GM21825 (cell line): ENCODE measurements around the gene LENG9.

ENCODE experiments used
- ATAC-seq: cut with Tn5 transposase; IDR thresholded peaks from one replicate; pipeline ENCODE4 v1.9.1; 2021; ENCODE audit warnings: mild to moderate bottlenecking, moderate library complexity; ENCODE audit not compliant: unreplicated experiment

The LENG9 gene

DNA sequence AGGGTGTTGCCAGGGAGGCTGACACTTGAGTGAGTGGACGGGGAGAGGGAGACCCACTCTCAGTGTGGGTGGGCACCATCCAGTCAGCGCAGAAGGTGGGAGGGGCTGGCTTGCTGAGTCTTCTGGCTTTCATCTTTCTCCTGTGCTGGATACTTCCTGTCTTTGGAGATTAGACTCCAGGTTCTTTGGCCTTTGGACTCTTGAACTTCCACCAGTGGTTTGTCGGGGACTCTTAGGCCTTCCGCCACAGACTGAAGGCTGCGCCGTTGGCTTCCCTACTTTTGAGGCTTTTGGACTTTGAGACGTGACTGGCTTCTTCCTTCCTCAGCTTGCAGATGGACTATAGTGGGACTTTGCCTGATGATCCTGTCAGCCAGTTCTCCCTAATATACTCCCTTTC is 18.8 kb downstream of the LENG9 start:
- no peak for ATAC-seq

DNA sequence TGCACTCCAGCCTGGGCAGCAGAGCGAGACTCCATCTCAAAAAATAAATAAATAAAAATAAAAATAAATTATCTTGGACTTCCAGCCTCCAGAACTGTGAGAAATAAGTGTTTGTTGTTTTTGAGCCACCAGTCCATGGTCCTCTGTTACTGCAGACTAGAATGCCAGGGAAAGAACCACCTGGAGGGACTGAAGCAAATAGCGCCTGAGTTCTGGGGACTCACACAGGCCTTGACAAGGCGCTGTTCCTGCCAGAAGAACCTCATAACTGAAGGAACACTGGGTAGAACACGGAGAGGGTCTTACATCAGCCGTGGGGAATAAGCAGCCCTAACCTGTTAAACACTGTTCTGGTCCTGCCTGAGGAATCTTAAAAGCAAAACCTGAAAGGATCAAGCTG is 22.9 kb downstream of the LENG9 start:
- ATAC-seq, result no peak

DNA sequence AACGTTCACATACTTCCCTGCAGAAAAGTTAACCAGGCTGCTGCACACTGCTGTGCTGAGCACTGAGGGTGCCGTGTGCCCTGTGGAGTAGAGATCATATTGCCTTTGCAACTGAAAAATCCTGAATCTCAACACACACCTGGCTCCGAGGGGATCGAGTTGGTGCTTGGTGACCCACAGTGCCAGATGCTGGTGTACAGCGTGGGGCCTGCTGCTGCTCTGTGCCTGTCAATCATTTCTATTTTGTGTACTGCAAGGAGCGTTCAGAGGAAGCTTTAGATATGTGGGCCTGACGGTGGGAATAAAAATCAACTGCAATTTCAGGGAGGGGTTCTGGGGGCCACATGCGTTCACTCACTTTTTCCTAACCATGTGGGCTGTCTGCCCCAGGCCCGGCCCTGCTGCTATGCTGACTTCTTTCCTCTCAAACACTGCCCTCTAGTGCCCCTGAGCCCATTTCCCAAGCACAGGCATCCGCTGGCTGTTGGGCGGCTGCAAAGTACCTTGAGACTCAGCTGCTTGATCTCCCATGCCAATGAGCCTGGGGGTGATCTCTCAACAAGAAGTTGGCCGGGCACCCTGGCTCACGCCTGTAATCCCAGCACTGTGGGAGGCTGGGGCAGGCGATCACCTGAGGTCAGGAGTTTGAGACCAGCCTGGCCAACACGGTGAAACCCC is 24.3 kb downstream of the LENG9 start:
- no peak for ATAC-seq

DNA sequence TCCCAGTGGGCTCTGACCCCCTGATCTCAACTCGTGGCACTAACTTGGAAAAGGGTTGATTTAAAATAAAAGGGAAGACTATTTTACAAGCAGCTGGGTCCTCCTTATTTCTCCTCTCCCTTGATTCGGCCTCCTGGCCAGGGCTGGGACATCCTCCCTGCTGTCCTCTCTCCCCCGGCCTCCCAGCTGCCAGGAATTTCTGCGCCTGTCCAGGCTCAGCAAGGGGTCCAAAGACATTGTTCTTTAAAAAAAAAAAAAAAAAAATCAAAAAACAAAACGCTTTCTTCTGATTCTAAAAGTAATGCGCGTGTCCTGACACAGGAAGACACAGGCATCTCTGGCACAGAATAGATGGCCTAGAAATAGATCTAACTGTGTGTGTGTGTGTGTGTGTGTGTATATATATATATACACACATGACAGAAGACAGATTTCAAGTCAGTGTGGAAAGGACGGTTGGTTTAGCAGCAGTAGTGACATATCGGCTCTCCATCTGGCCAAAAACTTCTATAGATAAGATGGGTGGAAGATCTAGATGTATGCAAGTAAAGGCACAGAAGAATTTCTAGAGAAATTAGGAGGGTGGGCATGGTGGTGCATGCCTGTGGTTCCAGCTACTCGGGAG is 26.8 kb downstream of the LENG9 start:
- no peak for ATAC-seq

DNA sequence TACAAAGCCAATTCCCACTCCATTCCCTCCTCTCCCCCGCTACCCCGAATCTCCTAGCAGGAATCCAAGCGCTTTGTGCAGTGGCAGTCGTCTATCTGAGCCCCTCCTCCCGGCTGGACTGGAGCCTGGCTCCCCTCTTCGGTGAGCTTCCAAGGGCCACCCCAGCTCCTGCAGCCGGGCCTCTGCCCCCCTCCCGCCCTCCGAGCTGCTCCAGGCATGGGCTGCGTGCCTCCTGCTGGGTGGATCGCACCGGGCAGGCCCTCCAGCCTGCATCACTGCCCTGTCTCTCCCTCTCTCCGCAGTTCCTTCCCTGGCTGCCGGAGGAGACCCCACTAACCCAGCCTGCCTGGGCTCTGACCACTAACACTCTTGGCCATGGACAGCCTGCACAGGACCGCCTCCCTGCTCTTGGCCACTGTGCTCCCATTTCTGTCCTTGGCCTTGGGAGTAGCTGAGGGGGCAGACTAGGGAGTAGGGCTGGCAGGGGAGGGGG is 27.5 kb downstream of the LENG9 start:
- no peak for ATAC-seq

DNA sequence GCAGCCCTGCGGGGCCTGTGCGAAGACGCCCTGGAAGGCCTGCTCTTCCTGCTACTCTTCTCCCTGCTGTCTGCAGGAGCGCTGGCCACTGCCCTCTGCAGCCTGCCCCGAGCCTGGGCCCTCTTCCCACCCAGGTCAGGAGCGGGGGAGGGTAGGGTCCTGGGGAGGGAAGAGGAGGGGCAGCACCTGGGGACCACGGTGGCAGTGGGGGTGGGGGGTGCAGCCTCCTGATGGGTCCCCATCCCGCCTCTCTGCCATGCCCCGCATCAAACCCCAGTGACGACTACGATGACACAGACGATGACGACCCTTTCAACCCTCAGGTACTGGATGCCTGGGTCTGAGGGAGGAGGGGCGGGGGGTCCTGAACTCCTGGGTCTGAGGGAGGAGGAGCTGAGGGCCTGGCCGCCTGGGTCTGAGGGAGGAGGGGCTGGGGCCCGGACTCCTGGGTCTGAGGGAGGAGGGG is 28.0 kb downstream of the LENG9 start:
- ATAC-seq, result no peak

DNA sequence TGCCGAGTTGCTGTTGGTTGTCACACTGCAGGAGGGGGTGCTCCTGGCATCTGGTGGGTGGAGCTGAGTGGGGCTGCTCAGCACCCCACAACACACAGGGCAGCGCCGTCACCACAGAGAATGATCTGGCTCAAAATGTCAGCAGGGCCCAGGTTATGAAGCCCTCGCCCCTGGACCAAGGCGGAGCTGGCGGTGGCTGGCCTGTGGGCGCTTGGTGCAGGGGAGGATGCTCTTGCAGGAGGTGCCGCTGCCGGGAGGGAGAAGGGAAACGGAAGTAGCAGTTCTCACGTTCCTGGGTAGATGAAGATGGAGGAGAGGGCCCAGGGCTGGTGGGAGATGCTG is 28.7 kb downstream of the LENG9 start:
- ATAC-seq, result no peak

DNA sequence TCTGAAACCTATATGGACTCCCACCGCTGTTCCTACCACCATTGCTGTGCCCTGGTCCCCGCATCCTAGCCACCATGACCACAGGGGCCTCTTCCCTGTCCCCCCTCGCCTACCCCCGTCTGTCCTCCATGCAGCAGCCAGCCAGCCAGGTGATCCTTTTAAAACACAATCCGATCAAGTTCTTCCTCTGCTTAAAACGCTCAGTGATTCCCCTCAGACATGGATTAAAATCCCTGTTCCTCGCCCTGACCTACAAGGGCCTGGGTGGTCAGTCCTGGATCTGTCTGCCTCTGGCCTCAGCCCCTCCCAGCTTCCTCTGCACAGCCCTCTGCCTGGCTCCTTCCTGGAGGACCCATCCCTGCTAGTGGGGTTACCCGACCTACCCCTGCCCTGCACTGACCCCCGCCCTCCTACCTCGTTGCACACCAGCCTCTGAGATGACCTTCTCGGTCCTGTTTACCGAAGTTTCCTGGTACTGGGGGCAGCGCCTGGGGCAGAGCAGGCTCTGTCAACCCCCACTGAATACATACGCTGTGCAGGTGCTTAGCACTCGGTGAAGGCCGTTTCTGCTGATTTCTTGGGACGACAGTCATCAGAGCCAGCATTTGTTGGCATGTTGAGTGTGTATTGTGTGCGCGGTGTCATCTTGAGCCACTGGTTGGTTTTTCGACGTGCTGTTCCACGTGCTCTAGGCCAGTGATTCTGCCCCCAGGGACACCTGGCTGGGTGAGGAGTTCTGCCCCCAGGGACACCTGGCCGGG is 29.3 kb downstream of the LENG9 start:
- ATAC-seq, result no peak

DNA sequence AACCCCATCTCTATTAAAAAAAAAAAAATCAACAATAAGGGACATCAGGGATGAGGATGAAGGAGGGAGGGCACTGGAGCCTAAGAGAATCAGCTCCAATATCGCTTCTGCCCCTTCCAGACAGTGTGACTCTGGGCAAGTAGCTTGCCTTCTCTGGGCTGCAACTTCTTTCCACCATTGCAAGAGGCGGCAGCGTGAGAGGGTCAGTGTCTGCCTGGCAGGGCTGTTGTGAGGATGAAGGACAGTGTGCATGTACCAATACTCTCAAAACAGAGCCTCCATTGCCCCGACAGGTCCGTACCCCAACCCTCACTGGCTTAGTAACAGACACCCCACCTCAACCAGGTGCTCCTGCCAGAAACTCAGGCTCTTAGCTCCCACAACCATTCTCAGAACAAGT is 29.9 kb downstream of the LENG9 start:
- no peak for ATAC-seq

DNA sequence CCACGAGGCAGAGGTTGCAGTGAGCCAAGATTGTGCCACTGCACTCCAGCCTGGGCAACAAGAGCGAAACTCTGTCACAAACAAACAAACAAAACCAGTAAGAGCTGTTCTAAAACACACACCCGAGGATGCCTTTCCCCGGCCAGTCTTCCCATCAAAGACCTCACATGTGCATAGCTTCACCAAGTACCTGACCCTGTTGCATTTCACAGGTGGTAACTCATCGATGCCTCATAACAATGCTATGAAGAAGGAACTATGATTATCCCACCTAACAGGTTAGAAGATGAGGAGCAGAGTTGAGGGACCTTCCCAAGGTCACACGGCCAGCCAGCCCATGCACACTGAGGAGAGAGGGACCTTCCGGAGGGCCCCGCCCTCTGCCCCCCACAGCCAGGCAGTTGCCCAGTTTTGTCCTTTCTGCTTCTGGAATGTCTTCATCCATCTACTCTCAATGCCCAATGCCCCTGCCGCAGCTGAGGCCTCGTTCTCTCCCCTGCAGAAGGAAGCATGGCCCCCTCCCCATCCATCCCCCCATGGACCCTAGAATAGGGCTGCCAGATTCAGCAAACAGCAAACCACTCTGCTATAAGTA is 31.3 kb downstream of the LENG9 start:
- ATAC-seq, result no peak

DNA sequence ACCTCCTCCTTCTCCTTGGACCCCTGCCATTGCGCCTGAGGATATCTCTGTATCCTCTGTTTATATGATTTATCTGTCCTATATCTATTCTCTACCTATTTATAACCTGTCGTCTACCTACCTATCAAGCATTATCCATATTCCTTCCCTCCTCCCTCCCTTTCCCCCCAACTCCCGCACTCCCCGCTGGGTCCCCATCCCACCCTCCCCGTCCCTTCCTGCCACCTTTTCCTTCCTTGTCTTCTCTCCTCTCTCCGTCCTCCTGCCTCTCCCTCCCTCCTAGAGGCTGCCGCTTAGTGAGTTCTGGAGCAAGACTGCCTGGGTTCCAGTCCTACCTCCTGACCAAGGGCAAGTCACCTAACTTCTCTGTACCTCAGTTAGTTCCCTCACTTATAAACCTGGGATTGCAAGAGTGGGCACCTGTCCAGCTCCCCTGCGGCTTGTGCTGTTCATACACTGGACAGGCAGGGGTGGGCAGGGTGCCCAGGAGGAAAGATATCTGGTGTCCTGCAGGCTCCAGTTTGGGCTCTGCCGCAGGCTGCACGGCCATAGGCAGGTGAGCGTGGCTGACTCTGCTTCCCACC is 32.2 kb downstream of the LENG9 start:
- ATAC-seq, result no peak

DNA sequence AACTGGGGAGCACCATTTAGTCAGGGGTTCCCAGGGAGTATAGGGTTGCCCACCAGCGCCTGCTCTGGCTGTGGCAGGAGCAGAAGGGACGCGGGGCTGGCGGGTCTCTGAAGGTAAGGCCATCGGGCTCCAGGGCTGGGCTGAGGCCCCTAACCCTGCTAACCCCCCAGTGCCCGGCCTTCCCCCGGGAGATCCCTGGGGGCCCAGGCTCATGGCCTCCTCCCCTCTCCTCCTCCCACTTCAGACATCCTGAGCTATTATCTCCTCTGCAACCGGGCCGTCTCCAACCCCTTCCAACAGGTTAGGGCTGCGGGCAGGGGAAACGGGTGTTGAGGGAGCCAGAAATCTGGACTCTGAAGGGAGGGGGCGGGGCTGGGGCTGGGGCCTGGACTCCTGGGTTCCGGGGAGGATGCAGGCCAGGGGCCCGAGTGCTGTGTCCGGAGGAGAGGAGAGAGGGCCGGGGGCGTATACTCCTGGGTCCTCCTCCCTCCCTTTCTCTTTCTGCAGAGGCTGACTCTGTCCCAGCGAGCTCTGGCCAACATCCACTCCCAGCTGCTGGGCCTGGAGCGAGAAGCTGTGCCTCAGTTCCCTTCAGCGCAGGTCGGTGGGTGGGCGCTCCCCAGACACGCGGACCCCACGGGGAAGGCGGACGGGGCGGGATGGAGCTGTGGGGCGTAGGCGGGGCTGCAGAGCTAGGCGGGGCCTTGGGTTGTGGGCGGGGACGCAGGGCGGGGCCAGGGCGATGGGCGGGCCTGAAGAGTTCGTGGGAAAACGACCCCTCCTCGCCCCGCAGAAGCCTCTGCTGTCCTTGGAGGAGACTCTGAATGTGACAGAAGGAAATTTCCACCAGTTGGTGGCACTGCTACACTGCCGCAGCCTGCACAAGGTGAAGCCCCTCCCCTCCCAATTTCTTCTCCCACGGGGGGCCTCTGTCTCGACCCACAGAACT is 33.0 kb downstream of the LENG9 start:
- no peak for ATAC-seq

DNA sequence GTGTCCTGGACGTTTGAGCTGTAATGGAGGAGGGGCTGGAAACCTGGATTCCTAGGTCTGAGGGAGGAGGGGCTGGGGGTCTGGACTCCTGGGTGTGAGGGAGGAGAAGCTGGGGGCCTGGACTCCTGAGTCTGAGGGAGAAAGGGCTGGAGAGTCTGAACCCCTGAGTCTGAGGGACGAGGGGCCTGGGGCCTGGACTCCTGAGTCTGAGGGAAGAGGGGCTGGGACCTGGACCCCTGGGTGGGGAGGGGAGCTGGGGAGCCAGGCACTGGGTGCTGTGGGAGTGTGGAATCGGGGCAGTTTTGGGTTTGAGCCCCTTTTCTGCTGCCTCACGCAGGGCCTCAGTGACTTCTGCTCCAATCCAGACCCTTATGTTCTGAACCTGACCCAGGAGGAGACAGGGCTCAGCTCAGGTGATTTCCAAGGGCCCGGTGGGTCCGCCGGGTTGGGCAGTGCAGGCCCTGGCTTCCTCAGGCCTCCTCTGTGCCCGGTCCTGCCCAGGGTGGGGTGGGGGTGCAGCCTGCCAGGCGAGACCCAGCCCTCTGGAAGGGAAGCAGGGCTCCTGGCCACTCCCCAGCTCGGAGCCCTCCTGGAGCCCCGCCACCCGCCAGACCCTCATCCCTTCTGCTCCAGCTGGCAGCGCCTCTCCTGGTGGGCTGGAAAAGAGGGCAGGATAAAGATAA is 33.9 kb downstream of the LENG9 start:
- ATAC-seq, result no peak

DNA sequence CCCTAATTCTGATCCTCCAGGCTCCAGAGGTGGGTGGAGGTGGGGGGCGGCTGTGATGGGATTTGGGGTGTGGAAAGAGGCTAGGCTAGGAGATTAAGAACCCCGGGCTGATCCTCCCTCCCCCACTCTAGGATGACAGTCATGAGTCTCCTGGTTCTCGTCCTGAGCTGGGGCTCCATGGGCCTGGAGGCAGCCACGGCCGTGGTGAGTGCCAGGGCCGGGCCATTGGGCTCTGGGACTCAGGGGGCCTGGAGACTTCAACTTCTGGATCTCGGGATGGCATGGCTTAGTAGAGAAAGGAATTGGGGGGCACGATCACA is 34.4 kb downstream of the LENG9 start:
- no peak for ATAC-seq

DNA sequence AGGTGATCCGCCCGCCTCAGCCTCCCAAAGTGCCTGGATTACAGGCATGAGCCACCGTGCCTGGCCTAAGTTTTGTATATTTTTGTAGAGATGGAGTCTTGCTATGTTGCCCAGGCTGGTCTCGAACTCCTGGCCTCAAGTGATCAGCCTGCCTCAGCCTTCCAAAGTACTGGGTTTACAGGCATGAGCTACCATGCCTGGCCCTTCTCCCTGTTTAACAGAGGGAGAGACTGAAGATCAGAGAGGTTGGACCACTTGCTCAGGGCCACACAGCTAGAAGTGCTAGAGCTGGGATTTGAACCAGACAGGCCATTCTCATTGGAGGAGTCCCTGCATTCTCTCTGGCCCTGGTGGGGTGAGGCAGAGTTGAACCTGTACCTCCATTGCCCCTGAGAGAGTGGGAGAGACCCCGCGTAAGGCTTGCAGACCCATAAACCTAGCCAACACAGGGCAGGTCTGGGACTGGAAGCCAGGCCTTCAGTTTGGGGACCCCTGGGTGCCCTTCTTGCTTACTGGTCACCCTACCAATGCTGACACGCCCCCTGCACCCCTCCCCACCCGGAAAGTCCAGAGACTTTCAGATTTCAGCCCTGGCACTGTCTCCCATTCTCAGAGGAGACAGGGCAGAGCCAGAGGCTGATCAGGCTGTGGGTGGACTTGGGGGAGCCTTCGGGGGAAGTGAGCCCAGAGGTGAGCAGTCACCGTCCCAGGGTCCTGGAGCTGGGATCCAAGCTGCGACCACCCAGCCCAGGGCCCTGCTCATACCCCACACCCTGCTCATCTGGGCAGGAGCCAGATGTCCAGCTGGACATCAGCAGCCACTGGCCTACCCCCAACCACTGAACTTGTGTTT is 35.0 kb downstream of the LENG9 start:
- ATAC-seq, result no peak

DNA sequence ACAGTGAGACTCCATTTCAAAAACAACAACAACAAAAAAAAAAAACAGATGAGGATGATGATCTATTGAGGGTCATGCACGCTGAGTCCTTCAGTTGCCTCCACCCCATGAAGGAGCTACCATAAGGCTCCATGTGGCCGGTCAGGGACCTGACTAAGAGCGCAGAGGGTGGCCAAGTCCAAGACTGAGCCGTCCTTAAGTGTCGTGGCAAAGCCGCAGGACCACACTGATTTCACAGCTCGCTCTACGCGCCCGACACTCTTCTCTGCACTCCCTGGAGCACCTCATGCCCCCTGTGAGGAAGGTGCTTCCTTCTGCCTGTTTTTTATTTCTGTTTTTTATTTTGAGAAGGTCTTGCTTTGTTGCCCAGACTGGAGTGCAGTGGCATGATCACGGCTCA is 36.0 kb downstream of the LENG9 start:
- no peak for ATAC-seq

DNA sequence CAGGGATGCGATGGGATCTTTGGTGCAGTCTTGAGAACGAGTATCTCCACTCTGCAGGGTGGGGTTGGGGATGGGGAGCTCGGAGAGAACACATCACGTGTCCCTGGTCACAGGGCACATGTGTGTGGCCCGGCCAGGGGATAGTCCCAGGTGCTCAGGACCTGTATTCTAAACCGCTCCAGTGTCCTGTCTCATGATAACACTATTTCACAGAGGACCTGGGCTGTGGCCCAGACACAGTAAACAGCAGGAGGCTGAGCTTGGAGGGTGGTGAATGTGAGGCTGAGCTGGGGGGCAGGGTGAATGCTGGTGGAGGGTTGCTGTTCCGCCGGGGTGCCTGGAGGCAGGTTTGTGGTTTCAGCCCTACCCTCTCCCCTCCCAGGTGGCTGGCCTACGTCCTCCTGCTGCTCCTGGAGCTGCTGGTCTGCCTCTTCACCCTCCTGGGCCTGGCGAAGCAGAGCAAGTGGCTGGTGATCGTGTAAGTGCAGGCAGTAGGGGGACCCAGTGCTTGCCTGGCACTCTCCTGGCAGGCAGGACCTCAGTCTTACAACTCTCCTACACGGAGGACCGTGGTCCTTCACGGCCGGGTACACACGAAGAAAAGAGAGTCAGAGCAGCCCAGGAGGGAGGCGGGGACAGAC is 37.2 kb downstream of the LENG9 start:
- no peak for ATAC-seq

DNA sequence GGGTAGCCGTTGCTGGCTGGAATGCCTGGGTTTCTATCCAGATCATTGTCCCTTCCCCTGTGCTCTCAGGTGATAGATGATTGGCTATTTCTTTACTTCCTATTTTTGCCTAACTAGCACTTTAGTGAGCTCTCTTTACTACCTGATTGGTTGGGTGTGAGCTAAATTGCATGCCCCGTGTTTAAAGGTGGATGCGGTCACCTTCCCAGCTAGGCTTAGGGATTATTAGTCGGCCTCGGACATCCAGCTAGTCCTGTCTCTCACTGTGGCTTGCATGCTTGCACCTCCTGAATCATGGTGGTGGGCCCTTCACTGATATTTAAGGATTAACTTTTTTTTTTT is 38.2 kb downstream of the LENG9 start:
- ATAC-seq, result no peak
